ENCODE data around the gene TMEM63B.
"Not testable (repeated sequence)": the region's sequence is repeated elsewhere in the genome, so short reads cannot be mapped to it uniquely, and the experiment has no call there.

The TMEM63B gene

DNA sequence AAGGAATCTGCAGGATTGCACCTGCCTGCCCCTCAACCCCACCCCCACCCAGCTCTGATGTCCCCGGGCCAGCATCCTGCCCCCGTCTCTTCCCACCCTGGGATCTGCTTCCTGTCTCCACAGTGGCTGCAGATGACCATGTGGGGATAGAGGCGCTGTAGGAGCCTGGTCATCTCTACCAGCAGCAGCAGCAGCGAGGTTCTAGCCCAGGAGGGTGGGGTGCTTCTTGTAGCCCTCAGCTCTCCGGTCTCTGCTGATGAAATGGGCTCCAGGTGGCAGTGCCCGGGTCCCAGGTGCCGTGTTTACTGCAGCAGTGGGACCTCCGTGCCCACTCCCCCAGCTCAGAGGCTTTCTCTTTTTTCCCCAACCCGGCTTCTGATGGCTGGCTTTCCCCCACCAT lies 56.4 kb downstream of the TMEM63B start:
- no peak for DNase-seq (ENCODE audit: extremely low spot score)
- ChIA-PET POLR2A (no interaction called here), CTCF (interaction anchor here (1.6 kb wide), 1 partner anchor 11 kb away, joined by 3 read pairs; no protein-coding TSS in a partner anchor)
- no peak for TF ChIP-seq BHLHE40 (IDR thresholded peaks at IDR 0.05; ENCODE audit: borderline replicate concordance)
- TF ChIP-seq TARDBP (IDR thresholded peaks at IDR 0.05): no peak
- TF ChIP-seq L3MBTL2 (conservative IDR thresholded peaks at IDR 0.05): no peak
- no peak for TF ChIP-seq ARNT (IDR thresholded peaks at IDR 0.05)
- TF ChIP-seq LEF1 (IDR thresholded peaks at IDR 0.05; ENCODE audit: borderline replicate concordance): no peak
- no peak for TF ChIP-seq FOXM1 (IDR thresholded peaks at IDR 0.05; ENCODE audit: borderline replicate concordance)
- no peak for TF ChIP-seq CTBP1 (IDR thresholded peaks at IDR 0.05; ENCODE audit: borderline replicate concordance)
- TF ChIP-seq HDGF (IDR thresholded peaks at IDR 0.05; ENCODE audit: borderline replicate concordance): no peak
- TF ChIP-seq ELF4 (IDR thresholded peaks at IDR 0.05): no peak
- TF ChIP-seq ZNF384 (IDR thresholded peaks at IDR 0.05): no peak
- no peak for TF ChIP-seq NFRKB (IDR thresholded peaks at IDR 0.05)
- TF ChIP-seq FOXK2 (IDR thresholded peaks at IDR 0.05): no peak
- TF ChIP-seq, protein P1, sequence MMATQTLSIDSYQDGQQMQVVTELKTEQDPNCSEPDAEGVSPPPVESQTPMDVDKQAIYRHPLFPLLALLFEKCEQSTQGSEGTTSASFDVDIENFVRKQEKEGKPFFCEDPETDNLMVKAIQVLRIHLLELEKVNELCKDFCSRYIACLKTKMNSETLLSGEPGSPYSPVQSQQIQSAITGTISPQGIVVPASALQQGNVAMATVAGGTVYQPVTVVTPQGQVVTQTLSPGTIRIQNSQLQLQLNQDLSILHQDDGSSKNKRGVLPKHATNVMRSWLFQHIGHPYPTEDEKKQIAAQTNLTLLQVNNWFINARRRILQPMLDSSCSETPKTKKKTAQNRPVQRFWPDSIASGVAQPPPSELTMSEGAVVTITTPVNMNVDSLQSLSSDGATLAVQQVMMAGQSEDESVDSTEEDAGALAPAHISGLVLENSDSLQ (IDR thresholded peaks at IDR 0.05): no peak
- no peak for TF ChIP-seq SP1 (IDR thresholded peaks at IDR 0.05)
- no peak for TF ChIP-seq FOXA1 (IDR thresholded peaks at IDR 0.05)
- no peak for TF ChIP-seq SUZ12 (IDR thresholded peaks at IDR 0.05)

DNA sequence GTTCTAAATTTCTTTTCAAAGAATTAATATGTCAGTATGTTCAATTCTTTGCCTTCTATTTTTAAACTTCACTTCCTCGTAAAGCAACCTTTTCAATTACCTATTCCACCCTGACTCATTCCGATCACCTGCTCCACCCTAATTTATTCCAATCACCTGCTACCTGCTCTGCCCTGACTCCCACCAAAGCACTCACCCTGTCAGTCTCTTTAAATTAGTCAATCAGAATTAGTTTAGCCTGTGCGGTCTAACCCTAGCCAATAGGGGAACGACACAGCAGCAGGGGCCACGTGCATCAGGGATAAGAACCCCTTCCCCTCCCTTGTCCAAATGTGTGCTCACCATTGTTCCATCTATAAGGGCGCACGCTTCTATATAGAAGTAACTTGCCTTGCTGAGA lies 58.0 kb downstream of the TMEM63B start:
- ChIA-PET POLR2A (interaction anchor here (0.9 kb wide), 1 partner anchor 61 kb away, joined by 3 read pairs; the partner anchor contains the start of gene HSP90AB1), CTCF (interaction anchor here (0.7 kb wide), 1 partner anchor 34 kb away, joined by 5 read pairs; no protein-coding TSS in a partner anchor)

DNA sequence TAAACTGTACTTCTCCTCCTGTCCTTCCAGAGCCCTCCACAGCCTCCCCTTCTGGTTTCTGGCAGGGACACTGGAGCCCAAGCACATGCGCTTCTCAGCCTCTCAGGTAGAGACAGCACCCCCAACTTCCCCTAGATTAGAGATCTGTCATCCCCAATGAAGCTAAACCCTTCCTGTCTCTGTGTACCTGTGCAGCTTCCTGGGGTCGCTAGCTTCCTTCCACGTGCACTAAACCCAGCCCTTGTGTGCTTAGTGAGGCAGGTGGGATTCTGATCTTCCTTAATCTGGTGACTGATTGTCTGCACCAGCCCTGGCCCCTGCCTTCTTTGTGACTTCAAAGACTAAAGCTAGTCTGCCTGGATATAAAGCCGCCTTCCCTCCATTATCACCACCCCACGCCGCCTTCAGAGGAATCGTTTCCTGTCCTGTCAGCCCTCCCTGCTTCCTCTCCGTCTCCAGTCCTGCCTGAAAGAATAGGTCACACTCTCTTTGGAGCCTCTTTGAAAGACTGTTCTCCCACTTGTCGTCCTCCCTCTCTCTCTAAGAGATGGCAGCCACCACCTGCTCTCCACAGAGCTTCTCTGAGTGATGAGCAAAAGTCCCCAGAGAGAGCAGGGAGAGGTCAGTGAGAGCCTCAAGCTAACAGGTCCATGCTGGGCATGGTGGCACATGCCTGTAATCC lies 58.7 kb downstream of the TMEM63B start:
- ChIA-PET CTCF (interaction anchor here (0.7 to 1.0 kb wide), 2 partner anchors 33 to 50 kb away, joined by 5 to 6 read pairs; no protein-coding TSS in a partner anchor), POLR2A (interaction anchor here (0.6 to 0.9 kb wide), 2 partner anchors 60 to 61 kb away, joined by 3 to 4 read pairs; partner anchors contain the start of gene HSP90AB1)

More for the DNA sequence above, 58.0 kb downstream of the TMEM63B start:
- DNase-seq (ENCODE audit: extremely low spot score): not testable (repeated sequence)

DNA sequence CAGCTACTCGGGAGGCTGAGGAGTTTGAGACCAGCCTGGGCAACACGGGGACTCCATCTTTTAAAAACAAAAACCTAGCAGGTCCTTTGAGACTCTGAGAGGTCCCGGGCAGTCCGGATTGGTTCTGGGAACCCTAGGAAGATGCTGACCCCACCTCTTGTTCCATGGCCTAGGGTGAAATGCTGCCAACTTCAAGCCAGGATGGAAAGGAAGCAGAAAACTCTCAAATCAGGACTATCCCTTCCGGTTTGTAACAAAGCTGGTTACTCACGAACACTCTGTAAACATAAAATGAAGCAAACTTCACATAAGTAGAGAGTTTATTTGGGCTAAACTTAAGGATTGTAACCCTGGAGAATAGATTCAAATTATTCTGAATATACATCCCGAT lies 59.3 kb downstream of the TMEM63B start:
- CTCF ChIA-PET: interaction anchor here (1.0 kb wide), 1 partner anchor 50 kb away, joined by 6 read pairs; no protein-coding TSS in a partner anchor
- POLR2A ChIA-PET: interaction anchor here (0.6 kb wide), 1 partner anchor 60 kb away, joined by 4 read pairs; the partner anchor contains the start of gene HSP90AB1

More for the DNA sequence above, 58.7 kb downstream of the TMEM63B start:
- TF ChIP-seq SP1 (IDR thresholded peaks at IDR 0.05) (no peak), TARDBP (IDR thresholded peaks at IDR 0.05) (no peak), HDGF (IDR thresholded peaks at IDR 0.05; ENCODE audit: borderline replicate concordance) (no peak), ARNT (IDR thresholded peaks at IDR 0.05) (no peak), FOXA1 (IDR thresholded peaks at IDR 0.05) (no peak), LEF1 (IDR thresholded peaks at IDR 0.05; ENCODE audit: borderline replicate concordance) (no peak), CTBP1 (IDR thresholded peaks at IDR 0.05; ENCODE audit: borderline replicate concordance) (no peak), FOXK2 (IDR thresholded peaks at IDR 0.05) (no peak), SUZ12 (IDR thresholded peaks at IDR 0.05) (no peak), BHLHE40 (IDR thresholded peaks at IDR 0.05; ENCODE audit: borderline replicate concordance) (no peak), FOXM1 (IDR thresholded peaks at IDR 0.05; ENCODE audit: borderline replicate concordance) (no peak), ZNF384 (IDR thresholded peaks at IDR 0.05) (no peak), L3MBTL2 (conservative IDR thresholded peaks at IDR 0.05) (no peak)
- DNase-seq (ENCODE audit: extremely low spot score): no peak

DNA sequence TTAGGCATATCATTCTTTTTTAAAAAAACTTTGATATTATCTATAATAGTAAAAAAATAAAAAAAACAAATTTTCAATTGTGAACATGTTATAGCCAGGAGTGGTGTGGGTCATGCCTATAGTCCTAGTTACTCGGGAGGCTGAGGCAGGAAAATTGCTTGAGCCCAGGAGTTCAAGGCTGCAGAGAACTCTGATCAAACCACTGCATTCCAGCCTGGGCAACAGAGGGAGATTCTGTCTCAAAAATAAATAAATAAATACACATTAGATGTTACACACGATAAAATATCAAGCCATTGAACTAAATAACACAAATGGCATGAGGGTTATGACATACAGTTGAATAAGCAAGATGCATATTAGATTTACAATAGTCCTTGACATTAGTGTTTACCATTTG lies 61.5 kb downstream of the TMEM63B start:
- no peak for DNase-seq (ENCODE audit: extremely low spot score)
- TF ChIP-seq CTBP1 (IDR thresholded peaks at IDR 0.05; ENCODE audit: borderline replicate concordance): no peak
- no peak for TF ChIP-seq ELF4 (IDR thresholded peaks at IDR 0.05)
- no peak for TF ChIP-seq ZNF384 (IDR thresholded peaks at IDR 0.05)
- TF ChIP-seq SUZ12 (IDR thresholded peaks at IDR 0.05): no peak
- TF ChIP-seq TARDBP (IDR thresholded peaks at IDR 0.05): no peak
- no peak for TF ChIP-seq LEF1 (IDR thresholded peaks at IDR 0.05; ENCODE audit: borderline replicate concordance)
- TF ChIP-seq SP1 (IDR thresholded peaks at IDR 0.05): no peak
- no peak for TF ChIP-seq FOXK2 (IDR thresholded peaks at IDR 0.05)
- no peak for TF ChIP-seq FOXM1 (IDR thresholded peaks at IDR 0.05; ENCODE audit: borderline replicate concordance)
- no peak for TF ChIP-seq ARNT (IDR thresholded peaks at IDR 0.05)
- no peak for TF ChIP-seq NFRKB (IDR thresholded peaks at IDR 0.05)
- TF ChIP-seq HDGF (IDR thresholded peaks at IDR 0.05; ENCODE audit: borderline replicate concordance): no peak
- no peak for TF ChIP-seq L3MBTL2 (conservative IDR thresholded peaks at IDR 0.05)
- CTCF ChIA-PET: interaction anchor here (1.5 kb wide), 1 partner anchor 16 kb away, joined by 5 read pairs; no protein-coding TSS in a partner anchor
- POLR2A ChIA-PET: interaction anchor here (0.8 kb wide), 1 partner anchor 59 kb away, joined by 4 read pairs; no protein-coding TSS in a partner anchor

More for the DNA sequence above, 59.3 kb downstream of the TMEM63B start:
- DNase-seq (ENCODE audit: extremely low spot score): no peak
- no peak for TF ChIP-seq CTBP1 (IDR thresholded peaks at IDR 0.05; ENCODE audit: borderline replicate concordance)
- no peak for TF ChIP-seq BHLHE40 (IDR thresholded peaks at IDR 0.05; ENCODE audit: borderline replicate concordance)
- TF ChIP-seq L3MBTL2 (conservative IDR thresholded peaks at IDR 0.05): no peak
- TF ChIP-seq LEF1 (IDR thresholded peaks at IDR 0.05; ENCODE audit: borderline replicate concordance): no peak
- TF ChIP-seq FOXK2 (IDR thresholded peaks at IDR 0.05): no peak
- TF ChIP-seq SP1 (IDR thresholded peaks at IDR 0.05): no peak

DNA sequence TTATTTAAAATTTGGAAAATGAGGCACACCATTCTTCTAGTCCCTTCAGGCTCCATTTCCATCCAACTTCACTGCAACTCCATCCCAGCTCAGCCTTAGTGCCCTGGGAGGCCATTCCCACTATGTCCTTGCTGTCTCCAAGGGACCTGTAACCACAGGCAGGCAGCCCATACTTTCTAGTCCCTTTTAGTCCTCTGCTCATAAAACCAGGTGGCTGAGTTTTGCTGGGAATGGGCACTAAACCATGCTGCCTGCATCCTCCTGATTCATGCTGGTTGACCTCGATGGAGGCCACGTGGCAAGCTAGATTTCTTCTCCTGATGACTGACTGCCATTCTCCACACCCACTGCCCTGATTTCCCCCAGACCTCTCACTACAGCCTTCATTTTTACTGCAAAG lies 61.9 kb downstream of the TMEM63B start:
- ChIA-PET CTCF (interaction anchor here (1.2 to 1.5 kb wide), 3 partner anchors 16 to 67 kb away, joined by 3 to 5 read pairs (median 4); no protein-coding TSS in a partner anchor), POLR2A (interaction anchor here (0.8 to 1.1 kb wide), 2 partner anchors 59 to 68 kb away, joined by 3 to 4 read pairs; partner anchors contain the start of gene SLC35B2)
- no peak for DNase-seq (ENCODE audit: extremely low spot score)
- TF ChIP-seq, protein P1 (IDR thresholded peaks at IDR 0.05): no peak
- TF ChIP-seq CTBP1 (IDR thresholded peaks at IDR 0.05; ENCODE audit: borderline replicate concordance): no peak
- TF ChIP-seq FOXA1 (IDR thresholded peaks at IDR 0.05): no peak
- no peak for TF ChIP-seq ZNF384 (IDR thresholded peaks at IDR 0.05)
- no peak for TF ChIP-seq BHLHE40 (IDR thresholded peaks at IDR 0.05; ENCODE audit: borderline replicate concordance)
- TF ChIP-seq LEF1 (IDR thresholded peaks at IDR 0.05; ENCODE audit: borderline replicate concordance): no peak
- no peak for TF ChIP-seq TARDBP (IDR thresholded peaks at IDR 0.05)
- no peak for TF ChIP-seq SUZ12 (IDR thresholded peaks at IDR 0.05)
- TF ChIP-seq FOXM1 (IDR thresholded peaks at IDR 0.05; ENCODE audit: borderline replicate concordance): no peak
- no peak for TF ChIP-seq NFRKB (IDR thresholded peaks at IDR 0.05)
- TF ChIP-seq L3MBTL2 (conservative IDR thresholded peaks at IDR 0.05): no peak; the same call in 1 of the 2 replicates
- TF ChIP-seq FOXK2 (IDR thresholded peaks at IDR 0.05): no peak
- TF ChIP-seq ARNT (IDR thresholded peaks at IDR 0.05): no peak
- no peak for TF ChIP-seq SP1 (IDR thresholded peaks at IDR 0.05)
- TF ChIP-seq HDGF (IDR thresholded peaks at IDR 0.05; ENCODE audit: borderline replicate concordance): no peak
- no peak for TF ChIP-seq ELF4 (IDR thresholded peaks at IDR 0.05)
